G401 (cell line): ENCODE data around the gene RINL. TPM values are rescaled to one million over a fixed set of nuclear protein-coding genes. Genes with fewer than 3 reads are reported as not detected.

ENCODE experiments used
- DNase-seq: peaks from one replicate; pipeline ENCODE4 v3.0.0-alpha.2; 2015; ENCODE audit warnings: low spot score
- in situ Hi-C: cut with HindIII; loops from 2 replicates; pipeline ENCODE4 v1.10.0; 2016; ENCODE audit warnings: low sequenced_read_pairs, mixed read lengths
- total RNA-seq: library from RNA; depleted of rRNA; stranded (reverse); fragments of >200 nt; shearing (Covaris generic); gene quantifications from 2 replicates; pipeline ENCODE4 v1.2.3, GENCODE V29; 2014; rRNA removed

Gene RINL
- total RNA-seq: 5.6 and 7.3 TPM in 2 replicates

- DNase-seq: no peak
- in situ Hi-C loops: no loop called here
These were observed at the start of gene RINL for GRCh38 chr19:38877781-38878574. Gene RINL (minus strand): TSS chr19:38878275. CDS start chr19:38876742, 1,533 bp downstream.

GRCh38 chr19:38924388-38924787 lies 46.3 kb upstream of the RINL start:
- no peak for DNase-seq
- in situ Hi-C loops: no loop called here

- in situ Hi-C loops: no loop called here
- DNase-seq: no peak
These were observed 44.4 kb upstream of the RINL start for GRCh38 chr19:38922482-38922881.

- no peak for DNase-seq
- in situ Hi-C loops: no loop called here
These were observed 43.6 kb upstream of the RINL start for GRCh38 chr19:38921420-38922274.

- DNase-seq: no peak
- in situ Hi-C loops: no loop called here
These were observed 42.7 kb upstream of the RINL start for GRCh38 chr19:38920602-38921419.

GRCh38 chr19:38919837-38920601 lies 41.9 kb upstream of the RINL start:
- in situ Hi-C loops: no loop called here
- no peak for DNase-seq

- DNase-seq: no peak
- in situ Hi-C loops: no loop called here
These were observed 40.5 kb upstream of the RINL start for GRCh38 chr19:38918526-38918925.

GRCh38 chr19:38917921-38918491 lies 39.9 kb upstream of the RINL start:
- in situ Hi-C loops: no loop called here

GRCh38 chr19:38917516-38917915 lies 39.4 kb upstream of the RINL start:
- DNase-seq: no peak
- in situ Hi-C loops: no loop called here

More at GRCh38 chr19:38917921-38918491, 39.9 kb upstream of the RINL start:
- no peak for DNase-seq

- no peak for DNase-seq
- in situ Hi-C loops: no loop called here
These were observed 37.5 kb upstream of the RINL start for GRCh38 chr19:38915329-38916321.

GRCh38 chr19:38913958-38914357 lies 35.9 kb upstream of the RINL start:
- DNase-seq: no peak
- in situ Hi-C loops: no loop called here

GRCh38 chr19:38912600-38913514 lies 34.8 kb upstream of the RINL start:
- DNase-seq: no peak
- in situ Hi-C loops: no loop called here

GRCh38 chr19:38911388-38912001 lies 33.4 kb upstream of the RINL start:
- DNase-seq: no peak
- in situ Hi-C loops: no loop called here

- no peak for DNase-seq
- in situ Hi-C loops: no loop called here
These were observed 32.4 kb upstream of the RINL start for GRCh38 chr19:38910488-38910887.

GRCh38 chr19:38908911-38909310 lies 30.8 kb upstream of the RINL start:
- no peak for DNase-seq
- in situ Hi-C loops: no loop called here

- in situ Hi-C loops: no loop called here
These were observed 29.6 kb upstream of the RINL start for GRCh38 chr19:38907670-38908069.

More at GRCh38 chr19:38907670-38908069, 29.6 kb upstream of the RINL start:
- no peak for DNase-seq
